Activated CD8-positive, alpha-beta T cell treated with anti-CD3 and anti-CD28 coated beads for 36 hours (primary cell): ENCODE results near the gene DUOX2. TPM values are rescaled to one million over a fixed set of nuclear protein-coding genes. Genes with fewer than 3 reads are reported as not detected.

Experiments
- ATAC-seq: fragments of 200-7000 bp; cut with Tn5 transposase; one replicate; pipeline ENCODE4 v1.10.0; 2021; ENCODE audit warnings: mild to moderate bottlenecking, moderate library complexity
- CTCF ChIA-PET: fragments of 350-600 bp; sonication (Branson Sonifier 250); formaldehyde crosslinking; loops from one replicate; lab custom pipeline; 2021; ENCODE audit warnings: antibody characterized with exemption; lab: Charles Lee
- POLR2A ChIA-PET: fragments of 350-600 bp; sonication (Branson Sonifier 250); formaldehyde crosslinking; loops from one replicate; lab custom pipeline; 2021; ENCODE audit warnings: antibody characterized with exemption; lab: Charles Lee
- DNase-seq: peaks from one replicate; pipeline ENCODE4 v3.0.0-alpha.2; 2020
- H3K27ac Mint-ChIP-seq: one replicate; pipeline ENCODE4 v1.8.0; 2021; ENCODE audit warnings: mild to moderate bottlenecking, mixed read lengths
- H3K27me3 Mint-ChIP-seq: one replicate; pipeline ENCODE4 v1.8.0; 2021; ENCODE audit warnings: mixed read lengths
- H3K36me3 Mint-ChIP-seq: one replicate; pipeline ENCODE4 v1.8.0; 2021; ENCODE audit warnings: low read depth, mixed read lengths
- H3K4me1 Mint-ChIP-seq: one replicate; pipeline ENCODE4 v1.8.0; 2021; ENCODE audit warnings: low read depth, mixed read lengths
- H3K4me3 Mint-ChIP-seq: one replicate; pipeline ENCODE4 v1.8.0; 2021; ENCODE audit warnings: mild to moderate bottlenecking, moderate library complexity, mixed read lengths
- H3K9me3 Mint-ChIP-seq: one replicate; pipeline ENCODE4 v1.8.0; 2021; ENCODE audit warnings: mixed read lengths
- CTCF ChIP-seq: fragments of 200-600 bp; IDR thresholded peaks from one replicate; pipeline ENCODE4 v1.8.0; 2022; ENCODE audit warnings: antibody characterized with exemption, mild to moderate bottlenecking
- intact Hi-C: fragments of 100-400 bp; cut with micrococcal nuclease; formaldehyde crosslinking; loops from one replicate; pipeline ENCODE4 v1.10.0; 2022
- total RNA-seq, 2 experiments: library from RNA; stranded (reverse); gene quantifications; one replicate each; pipeline ENCODE4 v1.2.3, GENCODE V29; 2021

Gene DUOX2
- total RNA-seq, 2 experiments from 2014 or later = 0.05 to 0.18 TPM

- peaks cover 58% of the 10 kb centered on the region for H3K27me3 Mint-ChIP-seq
- peak overlapping the region; percentile 36 for H3K4me3 Mint-ChIP-seq
- no peaks in the 10 kb centered on the region for H3K36me3 Mint-ChIP-seq
Observed at GRCh38 chr15:45118131-45118588, 4.2 kb upstream of the DUOX2 start.

GRCh38 chr15:45117308-45118130 is 3.5 kb upstream of the DUOX2 start:
- no peak overlapping the region for H3K27ac Mint-ChIP-seq
- TF ChIP-seq CTCF = no peak
- H3K27me3 Mint-ChIP-seq = peaks cover 63% of the 10 kb centered on the region
- CTCF ChIA-PET = interaction anchor here (0.5 to 3.9 kb wide), 55 partner anchors 8 to 589 kb away, joined by 3 to 48 read pairs (median 5); partner anchors contain the start of genes DUOX1, DUOXA1 and SHF
- intact Hi-C loops = no loop called here
- DNase-seq = no peak
- H3K36me3 Mint-ChIP-seq = no peaks in the 10 kb centered on the region
- ATAC-seq = peak; percentile 6
- POLR2A ChIA-PET = no interaction called here
- no peaks in the 10 kb centered on the region for H3K9me3 Mint-ChIP-seq
- H3K4me3 Mint-ChIP-seq = peak overlapping the region; percentile 36
- H3K4me1 Mint-ChIP-seq = peaks cover 36% of the 10 kb centered on the region

More at GRCh38 chr15:45118131-45118588, 4.2 kb upstream of the DUOX2 start:
- ATAC-seq = peak; percentile 99
- Mint-ChIP-seq H3K27ac (no peak overlapping the region), H3K4me1 (peaks cover 33% of the 10 kb centered on the region), H3K9me3 (no peaks in the 10 kb centered on the region)
- intact Hi-C loops = no loop called here
- peak; percentile 100 for TF ChIP-seq CTCF
- CTCF ChIA-PET = interaction anchor here (0.5 to 3.9 kb wide), 61 partner anchors 9 to 590 kb away, joined by 3 to 48 read pairs (median 5); partner anchors contain the start of genes DUOX1, DUOXA1 and SHF
- POLR2A ChIA-PET = no interaction called here
- DNase-seq = peak; percentile 93

- no peaks in the 10 kb centered on the region for H3K9me3 Mint-ChIP-seq
- no peak for TF ChIP-seq CTCF
- intact Hi-C loops = no loop called here
- DNase-seq = no peak
- H3K4me1 Mint-ChIP-seq = peaks cover 44% of the 10 kb centered on the region
- H3K4me3 Mint-ChIP-seq = peak overlapping the region; percentile 17
- peaks cover 69% of the 10 kb centered on the region for H3K27me3 Mint-ChIP-seq
- ATAC-seq = no peak
- POLR2A ChIA-PET = interaction anchor here (0.6 kb wide), 1 partner anchor 36 kb away, joined by 3 read pairs; no protein-coding TSS in a partner anchor
- no peaks in the 10 kb centered on the region for H3K36me3 Mint-ChIP-seq
- CTCF ChIA-PET = interaction anchor here (1.0 to 3.9 kb wide), 5 partner anchors 9 to 23 kb away, joined by 3 to 48 read pairs (median 3); partner anchors contain the start of genes DUOX1 and DUOXA1
- H3K27ac Mint-ChIP-seq = no peak overlapping the region
Observed at GRCh38 chr15:45116482-45117307, 2.7 kb upstream of the DUOX2 start.

- DNase-seq (no peak), ATAC-seq (no peak)
- Mint-ChIP-seq H3K9me3 (no peaks in the 10 kb centered on the region), H3K36me3 (no peaks in the 10 kb centered on the region), H3K4me1 (peaks cover 44% of the 10 kb centered on the region), H3K27ac (no peak overlapping the region), H3K4me3 (peak overlapping the region; percentile 17), H3K27me3 (peaks cover 69% of the 10 kb centered on the region)
- no peak for TF ChIP-seq CTCF
- ChIA-PET POLR2A (no interaction called here), CTCF (interaction anchor here (0.6 to 3.9 kb wide), 6 partner anchors 9 to 521 kb away, joined by 3 to 48 read pairs (median 3); partner anchors contain the start of genes DUOX1 and DUOXA1)
- intact Hi-C loops = no loop called here
Observed at GRCh38 chr15:45116006-45116481, 2.1 kb upstream of the DUOX2 start.
